Activated CD4-positive, alpha-beta memory T cell treated with anti-CD3 and anti-CD28 coated beads, Interleukin-2, amount 10 ng/mL, durations not matched to agents 7 days and 5 days (primary cell): ENCODE data around the gene PDE1A. TPM values are rescaled to one million over a fixed set of nuclear protein-coding genes. Genes with fewer than 3 reads are reported as not detected.

Experiments
- CTCF ChIA-PET: fragments of 350-600 bp; sonication (Branson Sonifier 250); formaldehyde crosslinking; loops from one replicate; lab custom pipeline; 2021; ENCODE audit warnings: antibody characterized with exemption, inconsistent platforms; lab: Charles Lee
- POLR2A ChIA-PET: fragments of 350-600 bp; sonication (Branson Sonifier 250); formaldehyde crosslinking; loops from one replicate; lab custom pipeline; 2021; ENCODE audit warnings: antibody characterized with exemption; lab: Charles Lee
- DNase-seq: peaks from one replicate; pipeline ENCODE4 v3.0.0-alpha.2; 2020
- H3K27ac Mint-ChIP-seq: one replicate; pipeline ENCODE4 v1.8.0; 2021; ENCODE audit warnings: mild to moderate bottlenecking, mixed read lengths
- H3K27me3 Mint-ChIP-seq: one replicate; pipeline ENCODE4 v1.8.0; 2021; ENCODE audit warnings: mixed read lengths
- H3K36me3 Mint-ChIP-seq: one replicate; pipeline ENCODE4 v1.8.0; 2021; ENCODE audit warnings: low read depth, mixed read lengths
- H3K4me1 Mint-ChIP-seq: one replicate; pipeline ENCODE4 v1.8.0; 2021; ENCODE audit warnings: mixed read lengths
- H3K4me3 Mint-ChIP-seq: one replicate; pipeline ENCODE4 v1.8.0; 2021; ENCODE audit warnings: mild to moderate bottlenecking, mixed read lengths
- H3K9me3 Mint-ChIP-seq: one replicate; pipeline ENCODE4 v1.8.0; 2021; ENCODE audit warnings: mixed read lengths
- total RNA-seq, 2 experiments: library from RNA; stranded (reverse); gene quantifications; one replicate each; pipeline ENCODE4 v1.2.3, GENCODE V29; 2021

PDE1A gene
- total RNA-seq, 2 experiments from 2014 or later = not detected

GRCh38 chr2:182365855-182366254, 61.0 kb downstream of the PDE1A start:
- H3K9me3 Mint-ChIP-seq = no peaks in the 10 kb centered on the region
- POLR2A ChIA-PET = no interaction called here
- H3K4me1 Mint-ChIP-seq = no peaks in the 10 kb centered on the region
- no peaks in the 10 kb centered on the region for H3K36me3 Mint-ChIP-seq
- H3K4me3 Mint-ChIP-seq = no peak overlapping the region
- H3K27me3 Mint-ChIP-seq = no peaks in the 10 kb centered on the region
- no peak for DNase-seq
- CTCF ChIA-PET = no interaction called here
- no peak overlapping the region for H3K27ac Mint-ChIP-seq

- CTCF ChIA-PET = no interaction called here
- no peaks in the 10 kb centered on the region for H3K36me3 Mint-ChIP-seq
- POLR2A ChIA-PET = no interaction called here
- H3K27ac Mint-ChIP-seq = no peak overlapping the region
- no peaks in the 10 kb centered on the region for H3K27me3 Mint-ChIP-seq
- H3K9me3 Mint-ChIP-seq = no peaks in the 10 kb centered on the region
- no peak for DNase-seq
- no peaks in the 10 kb centered on the region for H3K4me1 Mint-ChIP-seq
- no peak overlapping the region for H3K4me3 Mint-ChIP-seq
Observed at GRCh38 chr2:182361477-182361876, 65.4 kb downstream of the PDE1A start.

- H3K4me1 Mint-ChIP-seq = no peaks in the 10 kb centered on the region
- CTCF ChIA-PET = no interaction called here
Observed at GRCh38 chr2:182360663-182361260, 66.1 kb downstream of the PDE1A start.

GRCh38 chr2:182359990-182360662, 66.7 kb downstream of the PDE1A start:
- ChIA-PET CTCF (no interaction called here), POLR2A (no interaction called here)
- no peaks in the 10 kb centered on the region for H3K9me3 Mint-ChIP-seq
- H3K27me3 Mint-ChIP-seq = no peaks in the 10 kb centered on the region
- no peak overlapping the region for H3K4me3 Mint-ChIP-seq
- H3K27ac Mint-ChIP-seq = no peak overlapping the region
- H3K36me3 Mint-ChIP-seq = no peaks in the 10 kb centered on the region
- no peak for DNase-seq
- no peaks in the 10 kb centered on the region for H3K4me1 Mint-ChIP-seq

More at GRCh38 chr2:182360663-182361260, 66.1 kb downstream of the PDE1A start:
- Mint-ChIP-seq H3K36me3 (no peaks in the 10 kb centered on the region), H3K4me3 (no peak overlapping the region), H3K27ac (no peak overlapping the region), H3K9me3 (no peaks in the 10 kb centered on the region), H3K27me3 (no peaks in the 10 kb centered on the region)
- no peak for DNase-seq
- POLR2A ChIA-PET = no interaction called here

GRCh38 chr2:182359027-182359989, 67.5 kb downstream of the PDE1A start:
- CTCF ChIA-PET = no interaction called here
- Mint-ChIP-seq H3K36me3 (no peaks in the 10 kb centered on the region), H3K27me3 (no peaks in the 10 kb centered on the region), H3K4me3 (no peak overlapping the region), H3K9me3 (no peaks in the 10 kb centered on the region), H3K27ac (no peak overlapping the region), H3K4me1 (no peaks in the 10 kb centered on the region)
- no peak for DNase-seq
- POLR2A ChIA-PET = no interaction called here

GRCh38 chr2:182358601-182359000, 68.2 kb downstream of the PDE1A start:
- Mint-ChIP-seq H3K27ac (no peak overlapping the region), H3K4me1 (no peaks in the 10 kb centered on the region), H3K4me3 (no peak overlapping the region), H3K9me3 (no peaks in the 10 kb centered on the region), H3K27me3 (no peaks in the 10 kb centered on the region), H3K36me3 (no peaks in the 10 kb centered on the region)
- ChIA-PET CTCF (no interaction called here), POLR2A (no interaction called here)
- no peak for DNase-seq

GRCh38 chr2:182355815-182356214, 71.0 kb downstream of the PDE1A start:
- ChIA-PET CTCF (no interaction called here), POLR2A (no interaction called here)
- Mint-ChIP-seq H3K9me3 (no peaks in the 10 kb centered on the region), H3K27me3 (no peaks in the 10 kb centered on the region), H3K4me3 (no peak overlapping the region), H3K36me3 (no peaks in the 10 kb centered on the region), H3K27ac (no peak overlapping the region), H3K4me1 (no peaks in the 10 kb centered on the region)
- no peak for DNase-seq

- no peaks in the 10 kb centered on the region for H3K9me3 Mint-ChIP-seq
- DNase-seq = no peak
- ChIA-PET POLR2A (no interaction called here), CTCF (no interaction called here)
- H3K4me1 Mint-ChIP-seq = no peaks in the 10 kb centered on the region
- H3K36me3 Mint-ChIP-seq = no peaks in the 10 kb centered on the region
- H3K4me3 Mint-ChIP-seq = no peak overlapping the region
- H3K27me3 Mint-ChIP-seq = no peaks in the 10 kb centered on the region
- no peak overlapping the region for H3K27ac Mint-ChIP-seq
Observed at GRCh38 chr2:182351427-182351826, 75.4 kb downstream of the PDE1A start.

GRCh38 chr2:182349268-182349667, 77.6 kb downstream of the PDE1A start:
- no peaks in the 10 kb centered on the region for H3K4me1 Mint-ChIP-seq
- ChIA-PET POLR2A (no interaction called here), CTCF (no interaction called here)
- H3K4me3 Mint-ChIP-seq = no peak overlapping the region
- H3K36me3 Mint-ChIP-seq = no peaks in the 10 kb centered on the region
- no peak for DNase-seq
- no peak overlapping the region for H3K27ac Mint-ChIP-seq
- no peaks in the 10 kb centered on the region for H3K27me3 Mint-ChIP-seq
- no peaks in the 10 kb centered on the region for H3K9me3 Mint-ChIP-seq

- no peaks in the 10 kb centered on the region for H3K9me3 Mint-ChIP-seq
- no peak overlapping the region for H3K4me3 Mint-ChIP-seq
- CTCF ChIA-PET = no interaction called here
- no peaks in the 10 kb centered on the region for H3K27me3 Mint-ChIP-seq
- no peak for DNase-seq
- H3K4me1 Mint-ChIP-seq = no peaks in the 10 kb centered on the region
- H3K27ac Mint-ChIP-seq = no peak overlapping the region
- H3K36me3 Mint-ChIP-seq = no peaks in the 10 kb centered on the region
- POLR2A ChIA-PET = no interaction called here
Observed at GRCh38 chr2:182345384-182345783, 81.5 kb downstream of the PDE1A start.

GRCh38 chr2:182330451-182331305, 96.2 kb downstream of the PDE1A start:
- no peak overlapping the region for H3K4me3 Mint-ChIP-seq
- no peaks in the 10 kb centered on the region for H3K27me3 Mint-ChIP-seq
- H3K4me1 Mint-ChIP-seq = no peaks in the 10 kb centered on the region
- H3K9me3 Mint-ChIP-seq = peaks cover 13% of the 10 kb centered on the region
- H3K27ac Mint-ChIP-seq = no peak overlapping the region
- ChIA-PET POLR2A (no interaction called here), CTCF (no interaction called here)
- H3K36me3 Mint-ChIP-seq = no peaks in the 10 kb centered on the region
- DNase-seq = no peak

GRCh38 chr2:182324665-182325064, 102.2 kb downstream of the PDE1A start:
- no peaks in the 10 kb centered on the region for H3K4me1 Mint-ChIP-seq
- no peaks in the 10 kb centered on the region for H3K36me3 Mint-ChIP-seq
- no peaks in the 10 kb centered on the region for H3K27me3 Mint-ChIP-seq
- H3K4me3 Mint-ChIP-seq = no peak overlapping the region
- POLR2A ChIA-PET = no interaction called here
- H3K9me3 Mint-ChIP-seq = no peaks in the 10 kb centered on the region
- no peak overlapping the region for H3K27ac Mint-ChIP-seq
- no peak for DNase-seq
- CTCF ChIA-PET = no interaction called here

- CTCF ChIA-PET = no interaction called here
- POLR2A ChIA-PET = no interaction called here
- H3K27me3 Mint-ChIP-seq = no peaks in the 10 kb centered on the region
- DNase-seq = no peak
- no peak overlapping the region for H3K4me3 Mint-ChIP-seq
- no peaks in the 10 kb centered on the region for H3K36me3 Mint-ChIP-seq
- no peaks in the 10 kb centered on the region for H3K9me3 Mint-ChIP-seq
- no peak overlapping the region for H3K27ac Mint-ChIP-seq
- H3K4me1 Mint-ChIP-seq = no peaks in the 10 kb centered on the region
Observed at GRCh38 chr2:182321096-182321495, 105.7 kb downstream of the PDE1A start.
